Activated CD4-positive, alpha-beta T cell treated with anti-CD3 and anti-CD28 coated beads, Interleukin-2, amount 50 U/mL, for 4 hours (primary cell): ENCODE results near the gene TTLL5.

Source experiments
- DNase-seq, 2 experiments: peaks; one replicate each; pipeline ENCODE4 v3.0.0-alpha.2; 2020

Gene TTLL5

DNA sequence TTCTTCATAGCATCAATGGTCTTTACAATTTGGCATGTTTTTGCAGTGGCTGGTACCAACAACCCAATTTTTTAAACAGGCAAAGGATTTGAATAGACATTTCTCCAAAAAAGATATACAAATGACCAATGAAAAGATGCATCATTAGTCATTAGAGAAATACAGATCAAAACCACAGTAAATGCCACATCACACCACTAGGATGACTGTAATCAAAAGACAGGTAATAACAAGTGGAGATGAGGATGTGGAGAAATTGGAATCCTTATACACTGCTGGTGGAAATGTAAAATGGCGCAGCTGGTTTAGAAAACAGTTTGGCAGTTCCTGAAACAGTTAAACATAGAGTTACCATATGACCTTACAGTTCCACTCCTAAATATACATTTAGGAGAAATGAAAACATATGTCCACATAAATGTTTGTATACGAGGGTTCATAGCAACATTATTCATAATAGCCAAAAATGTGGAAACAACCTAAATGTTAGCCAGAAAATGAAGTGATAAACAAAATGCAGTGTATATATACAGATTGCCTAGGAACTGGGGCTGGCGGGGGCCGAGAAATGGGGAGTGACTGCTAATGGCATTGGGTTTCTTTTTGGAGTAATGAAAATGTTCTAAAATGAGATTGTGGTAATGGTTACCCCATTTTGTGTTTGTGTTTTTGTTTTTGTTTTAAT, 265.5 kb downstream of the TTLL5 start:
- DNase-seq, result no peak

DNA sequence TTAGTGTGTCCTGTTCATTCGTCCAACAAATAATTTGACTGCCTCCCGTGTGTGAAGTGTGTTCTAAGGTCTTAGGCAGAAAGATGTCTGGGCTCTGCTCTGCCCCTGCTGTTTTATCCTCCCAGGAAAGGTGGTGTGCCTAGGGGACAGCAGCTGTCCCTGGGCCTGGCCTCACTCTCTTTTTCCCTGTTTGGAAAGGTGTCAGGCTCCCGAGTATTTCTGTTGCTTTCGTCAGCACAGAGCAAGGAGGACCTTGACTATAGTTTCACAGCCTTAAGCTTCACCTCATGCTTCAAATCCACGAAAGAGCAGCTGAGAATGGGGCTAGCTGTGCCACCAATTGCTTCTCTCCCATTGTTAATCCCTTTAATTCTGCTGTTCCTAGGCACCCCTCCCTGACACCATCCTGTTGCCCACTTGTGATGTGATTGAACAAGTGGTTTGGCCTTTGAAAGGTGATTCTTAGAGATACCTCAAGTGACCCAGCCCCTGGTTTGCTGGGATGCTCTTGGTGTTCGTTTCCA, 266.6 kb downstream of the TTLL5 start:
- DNase-seq, result no peak

- no peak for DNase-seq
Observed at GRCh38 chr14:75928690-75929181, 267.7 kb downstream of the TTLL5 start.

- no peak for DNase-seq
Observed at GRCh38 chr14:75933712-75934296, 272.8 kb downstream of the TTLL5 start.

DNA sequence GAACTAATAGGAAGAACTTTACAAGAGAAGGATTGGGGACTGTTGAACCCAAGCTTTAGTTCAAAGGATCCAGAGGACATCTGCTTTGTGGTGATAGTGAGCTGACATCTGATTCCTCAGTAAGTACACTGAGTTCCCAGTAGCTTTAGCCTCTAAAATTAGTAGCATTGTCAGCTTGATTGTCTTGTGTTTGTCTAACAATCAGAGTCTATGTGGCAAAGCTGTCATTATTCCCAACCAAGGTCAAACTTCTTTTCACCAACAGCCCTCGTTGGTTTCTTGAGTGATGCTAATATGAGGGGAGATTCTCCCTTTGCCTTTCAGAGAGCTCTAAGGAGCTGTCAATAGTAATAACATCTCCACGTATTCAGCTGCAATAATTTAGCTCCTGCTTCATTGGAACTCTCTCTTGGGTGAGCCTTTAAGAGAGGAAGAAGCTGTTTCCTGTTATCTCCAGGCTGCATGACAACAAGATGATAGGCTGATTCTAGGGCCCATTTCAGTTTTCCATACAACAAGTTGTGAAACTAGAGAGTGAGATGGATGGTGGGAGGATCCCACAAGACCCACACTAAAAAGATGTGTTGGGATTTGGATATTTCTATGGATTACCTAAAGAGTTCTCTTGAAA, 274.1 kb downstream of the TTLL5 start:
- no peak for DNase-seq

DNA sequence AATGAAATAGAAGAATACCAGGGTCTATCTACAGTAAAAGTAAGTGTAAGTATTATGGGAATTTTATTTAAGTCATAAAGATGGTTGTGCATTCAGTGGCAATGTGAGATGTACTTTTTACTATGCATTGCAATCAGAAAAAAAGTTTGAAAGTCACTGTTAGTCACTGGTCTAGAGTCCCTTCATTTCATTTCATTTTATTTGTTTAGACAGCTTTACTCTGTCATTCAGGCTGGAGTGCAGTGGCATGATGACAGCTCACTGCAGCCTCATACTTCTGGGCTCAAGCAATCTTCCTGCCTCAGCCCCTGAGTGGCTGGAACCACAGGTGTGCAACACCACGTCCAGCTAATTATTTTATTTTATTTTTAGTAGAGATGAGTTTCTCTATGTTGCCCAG, 278.2 kb downstream of the TTLL5 start:
- no peak for DNase-seq

DNA sequence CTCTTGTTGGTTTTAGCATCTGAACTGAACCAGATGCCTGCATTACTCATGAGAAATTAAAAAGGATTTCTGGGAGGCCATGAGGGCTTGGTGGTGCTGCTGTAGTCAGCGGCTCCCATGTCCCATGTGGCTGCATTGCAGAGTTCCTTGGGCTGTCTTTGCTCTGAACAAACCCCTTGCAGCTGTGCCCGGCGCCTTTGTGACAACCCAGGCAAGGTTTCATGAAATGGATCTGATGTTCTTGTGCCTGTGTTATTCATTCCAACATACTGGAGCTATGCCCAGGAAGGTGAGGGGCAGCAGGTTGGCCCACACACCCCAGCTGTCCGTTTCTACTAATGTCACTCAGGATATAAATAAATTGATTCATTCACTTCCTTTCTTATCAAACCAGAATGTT, 280.0 kb downstream of the TTLL5 start:
- DNase-seq, result no peak

DNA sequence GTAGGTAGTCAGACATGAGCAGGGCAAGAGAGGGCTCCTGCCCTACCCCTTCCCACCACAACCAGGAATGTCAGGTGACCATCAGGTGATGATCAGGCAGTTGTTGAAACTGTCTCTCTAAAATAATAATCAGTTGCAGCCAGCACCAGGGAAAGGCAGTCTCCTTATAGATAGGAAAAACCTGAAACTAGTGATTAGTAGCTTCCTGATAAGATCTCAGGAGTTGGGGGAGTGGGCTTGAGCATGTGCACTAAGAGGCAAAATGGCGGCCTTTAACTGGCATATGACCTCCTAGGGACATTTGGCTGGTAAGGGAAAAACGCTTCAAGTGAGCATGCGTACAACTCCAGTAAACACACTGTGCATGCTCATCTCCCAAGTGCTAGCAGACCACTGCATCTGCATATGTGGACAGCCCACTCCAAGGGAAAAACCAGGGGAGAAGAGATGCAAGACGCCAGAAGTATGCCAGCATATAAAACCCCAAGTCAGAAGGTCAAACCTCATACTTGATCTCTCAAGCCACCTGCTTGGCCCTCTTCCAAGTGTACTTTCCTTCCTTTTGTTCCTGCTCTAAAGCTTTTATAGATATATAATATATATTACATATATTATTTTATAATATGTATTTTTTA, 283.7 kb downstream of the TTLL5 start:
- DNase-seq, result no peak

DNA sequence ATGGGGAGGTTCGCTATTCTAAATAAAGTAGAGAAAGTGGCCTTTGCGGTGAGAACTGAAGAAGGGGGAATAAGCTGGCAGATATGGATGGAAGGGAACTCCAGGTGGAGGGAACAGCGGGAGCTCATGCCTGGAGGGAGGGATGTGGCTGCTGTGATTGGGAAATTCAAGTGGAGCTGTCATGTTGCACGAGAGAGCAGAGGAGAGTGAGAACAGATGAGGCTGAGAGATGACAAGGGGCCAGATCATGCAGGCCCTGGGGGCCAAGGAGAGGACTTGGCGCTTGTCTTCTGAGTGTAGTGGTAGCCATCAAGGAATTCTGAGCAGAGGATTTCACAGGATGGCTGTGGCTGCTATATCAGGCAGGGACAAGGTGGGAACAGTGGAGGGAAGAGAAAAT, 285.7 kb downstream of the TTLL5 start:
- no peak for DNase-seq

DNA sequence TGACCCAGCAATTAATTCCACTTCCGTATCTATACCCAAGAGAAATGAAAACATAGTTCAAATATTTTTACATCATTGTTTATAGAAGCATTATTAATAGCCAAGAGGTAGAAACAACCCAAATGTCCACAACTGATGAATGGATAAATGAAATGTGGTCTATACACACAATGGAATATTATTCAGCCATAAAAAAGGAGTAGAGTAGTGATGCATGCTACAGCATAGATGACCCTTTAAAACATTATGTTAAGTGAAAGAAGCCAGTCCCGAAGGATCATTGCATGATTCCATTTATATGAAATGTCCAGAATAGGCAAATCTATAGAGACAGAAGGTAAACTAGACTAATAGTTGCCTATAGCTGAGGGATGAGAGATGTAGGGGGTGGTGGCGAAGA, 291.4 kb downstream of the TTLL5 start:
- DNase-seq, result no peak

DNA sequence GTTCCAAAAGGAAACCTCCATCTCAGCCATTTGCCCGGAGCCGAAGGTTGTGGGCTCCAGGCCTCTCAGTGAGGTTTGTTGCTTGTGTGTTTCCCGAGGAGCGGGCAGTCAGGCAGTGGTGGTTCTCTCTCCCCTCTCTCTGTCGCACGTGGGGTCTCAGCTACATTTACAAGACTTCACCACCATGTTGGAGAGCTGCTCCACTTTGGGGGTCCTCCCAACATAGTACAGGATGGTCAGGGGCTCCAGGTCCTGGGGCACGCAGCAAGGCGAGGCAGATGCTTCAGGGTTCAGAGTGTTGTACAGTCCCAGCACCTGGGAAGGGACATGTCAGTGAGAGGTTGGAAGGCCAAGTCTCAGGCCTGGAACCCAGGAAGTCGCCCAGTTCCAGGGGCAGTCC, 298.0 kb downstream of the TTLL5 start:
- DNase-seq, result no peak

DNA sequence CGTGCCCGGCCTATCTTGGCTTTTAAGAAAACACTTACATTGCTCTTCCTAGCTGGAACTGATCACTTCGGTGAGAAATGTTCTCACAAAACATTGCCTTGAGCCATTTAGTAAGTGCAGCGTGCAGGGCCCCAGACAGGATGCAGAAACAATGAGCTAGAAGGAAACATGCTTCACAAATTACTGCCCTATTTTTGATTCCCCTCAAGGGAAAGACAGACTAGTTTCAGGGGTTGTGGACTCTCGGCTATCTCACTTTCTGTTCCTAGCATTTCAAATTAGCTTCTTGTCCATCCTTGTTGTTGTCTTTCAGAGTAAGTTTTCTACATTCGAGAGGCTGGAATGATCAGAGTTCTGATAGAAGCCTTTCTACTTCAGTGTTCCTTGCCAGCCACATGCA, 299.2 kb downstream of the TTLL5 start:
- DNase-seq, result no peak

DNA sequence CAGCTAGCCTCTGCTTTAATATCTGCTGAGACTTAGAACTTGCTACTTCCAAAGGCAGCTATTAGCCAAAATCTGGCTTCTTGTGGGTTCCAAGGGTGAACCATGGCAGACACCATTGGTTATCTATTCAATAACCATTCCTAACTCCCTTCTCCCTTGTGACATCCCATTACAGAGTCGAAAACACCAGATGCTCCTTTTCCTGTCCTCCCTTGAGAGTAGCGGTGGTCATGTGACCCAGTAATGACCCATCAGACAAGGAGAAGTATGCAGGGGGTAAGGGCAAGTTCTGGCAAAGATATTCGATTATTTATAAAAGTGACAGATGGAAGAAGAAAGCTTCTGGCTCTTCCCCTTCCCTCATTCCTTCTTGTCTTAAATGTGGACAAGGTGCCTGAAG, 300.6 kb downstream of the TTLL5 start:
- no peak for DNase-seq

GRCh38 chr14:75967866-75968265, 306.8 kb downstream of the TTLL5 start:
- DNase-seq, result no peak

DNA sequence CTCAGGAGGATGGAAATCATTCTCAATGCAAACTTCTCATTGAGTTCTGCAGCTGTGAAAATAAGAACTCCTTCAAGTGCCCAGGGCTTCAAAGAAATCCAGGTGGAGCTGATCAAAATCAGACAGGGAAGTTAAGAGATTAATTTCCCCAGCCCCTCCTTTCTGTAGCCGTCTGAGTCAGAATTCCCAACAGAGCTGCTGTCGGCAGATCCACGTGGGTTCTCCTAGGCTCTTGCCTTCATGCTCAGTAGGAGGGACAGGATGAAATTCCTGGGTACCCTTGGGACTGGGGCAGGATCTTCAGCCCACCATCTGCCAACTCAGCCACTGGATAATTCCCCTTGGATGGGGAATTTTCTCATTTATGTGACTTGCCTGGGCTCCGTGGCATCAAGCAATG, 307.4 kb downstream of the TTLL5 start:
- no peak for DNase-seq

DNA sequence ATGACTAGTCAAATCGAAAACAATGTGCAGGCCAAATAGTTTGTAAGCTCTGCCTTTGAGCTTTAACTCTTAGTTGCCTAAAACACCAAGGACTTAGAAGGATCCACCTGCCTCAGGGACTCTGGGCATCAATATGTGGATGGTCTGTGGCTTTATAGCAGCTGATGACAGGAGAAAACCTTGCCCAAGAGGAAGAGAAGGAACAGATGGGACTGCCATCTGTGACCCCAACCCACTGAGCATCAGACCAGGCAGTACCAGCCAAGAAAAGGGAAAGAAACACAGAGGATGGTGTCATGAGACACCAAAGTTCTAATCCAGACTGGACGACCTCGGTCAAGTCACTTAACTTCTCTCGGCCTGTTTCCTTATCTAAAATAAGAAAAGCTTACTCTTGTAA, 308.1 kb downstream of the TTLL5 start:
- no peak for DNase-seq

GRCh38 chr14:75969891-75970290, 308.8 kb downstream of the TTLL5 start:
- DNase-seq, result no peak

DNA sequence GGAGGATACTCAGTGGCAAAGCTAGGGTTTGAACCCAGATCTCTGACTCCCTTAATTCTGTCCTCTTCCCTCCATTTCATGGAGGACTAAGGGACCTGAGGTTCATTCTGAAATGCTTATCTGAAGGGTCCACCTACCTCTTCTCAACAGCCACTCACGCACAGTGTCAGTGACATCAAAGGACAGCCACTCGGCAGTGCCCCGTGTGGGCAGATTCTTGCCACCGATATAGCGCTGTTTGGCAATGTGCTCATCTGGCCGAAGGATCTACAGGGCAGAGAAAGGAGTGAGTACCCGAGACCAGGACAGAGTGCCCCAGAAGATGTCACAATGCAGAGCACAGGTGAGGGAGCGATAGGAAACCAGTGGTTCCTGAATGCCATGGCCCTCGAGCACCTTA, 309.9 kb downstream of the TTLL5 start:
- DNase-seq, result no peak

GRCh38 chr14:75971509-75971908, 310.5 kb downstream of the TTLL5 start:
- no peak for DNase-seq

DNA sequence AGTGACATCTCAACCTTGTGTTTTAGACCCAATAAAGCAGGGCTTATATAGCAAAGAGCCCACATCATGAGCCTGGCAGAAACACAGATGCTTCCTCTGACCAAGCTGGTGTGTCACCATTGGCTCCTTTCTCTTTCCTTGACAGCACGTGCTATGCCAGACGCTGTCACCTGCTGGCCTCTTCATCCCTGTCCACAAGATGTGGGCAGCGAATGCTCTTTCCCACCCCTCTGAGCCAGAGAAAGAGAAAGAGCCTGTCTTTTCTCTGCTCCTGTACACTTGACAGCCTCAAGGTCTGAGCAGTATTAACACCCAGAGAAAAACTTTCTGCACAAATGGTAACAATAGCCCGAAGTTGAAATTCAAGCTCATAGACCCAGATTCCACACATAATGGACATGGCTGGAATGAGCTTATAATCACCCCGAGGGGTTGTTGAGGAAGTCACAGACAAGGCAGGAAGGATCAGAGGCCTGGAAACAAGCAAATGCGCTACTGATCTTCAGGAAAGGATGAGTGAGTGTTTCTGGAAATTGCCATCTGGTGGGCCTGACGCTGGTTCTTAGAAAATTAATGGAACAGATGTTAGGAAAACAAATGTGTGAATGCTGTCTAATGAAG, 311.9 kb downstream of the TTLL5 start:
- DNase-seq, result no peak

GRCh38 chr14:75976826-75977581, 316.0 kb downstream of the TTLL5 start:
- DNase-seq, result no peak

DNA sequence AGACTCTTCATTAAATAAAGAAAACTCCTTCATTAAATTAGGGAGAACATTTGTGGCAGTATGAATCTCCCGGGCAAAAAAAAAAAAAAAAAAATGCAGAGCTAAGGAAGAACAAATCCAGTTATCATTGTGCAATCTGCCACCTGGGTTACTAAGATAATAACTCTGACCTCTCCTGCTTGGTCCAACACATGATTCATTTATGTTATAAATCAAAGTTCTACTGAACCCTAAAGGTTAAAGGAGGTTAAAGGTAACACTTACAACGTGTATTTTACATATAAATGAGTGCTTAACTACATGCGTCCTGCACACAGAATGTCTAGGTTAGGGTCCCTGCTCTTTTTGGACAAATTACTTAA, 316.5 kb downstream of the TTLL5 start:
- DNase-seq, result no peak
